ENCODE results near the gene ZYX. TPM values are rescaled to one million over a fixed set of nuclear protein-coding genes. Genes with fewer than 3 reads are reported as not detected.

ZYX gene
- total and polyA plus RNA-seq, 2 of the 13 experiments (the other 11 are each of a cell fraction or from before 2014, with no cell fraction given) = 9.9 to 13.7 TPM

GRCh38 chr7:143395187-143396149, 14.3 kb downstream of the ZYX start (continued):
- TF ChIP-seq TEAD2 (CRISPR knock-in tag; IDR thresholded peaks at IDR 0.05) (no peak), KAT7 (CRISPR knock-in tag; IDR thresholded peaks at IDR 0.05; ENCODE audit: borderline replicate concordance) (no peak), RAD21 (CRISPR knock-in tag; IDR thresholded peaks at IDR 0.05) (no peak), ZNF264 (CRISPR knock-in tag; IDR thresholded peaks at IDR 0.05) (peak; percentile 60; the same call in 1 of the 2 replicates), ZNF263 (CRISPR knock-in tag; IDR thresholded peaks at IDR 0.05) (peak; percentile 66), FLYWCH1 (CRISPR knock-in tag; IDR thresholded peaks at IDR 0.05) (no peak), KMT2B (CRISPR knock-in tag; IDR thresholded peaks at IDR 0.05) (peak; percentile 38; the same call in 1 of the 2 replicates), PHF8 (CRISPR knock-in tag; IDR thresholded peaks at IDR 0.05) (peak; percentile 44; the same call in 1 of the 2 replicates), U2AF1 (optimal IDR thresholded peaks at IDR 0.05; ENCODE audit: low read depth, low read length) (no peak), HOXD1 (CRISPR knock-in tag; IDR thresholded peaks at IDR 0.05) (0 out of 2 replicates have a peak, but pooled peaks have one; percentile 50), ZNF879 (CRISPR knock-in tag; IDR thresholded peaks at IDR 0.05) (no peak), NRL (CRISPR knock-in tag; IDR thresholded peaks at IDR 0.05; ENCODE audit: borderline replicate concordance) (no peak), RNF2 (conservative IDR thresholded peaks at IDR 0.05; ENCODE audit: low read depth) (no peak), ZNF44 (CRISPR knock-in tag; IDR thresholded peaks at IDR 0.05) (no peak), SMAD3 (CRISPR knock-in tag; IDR thresholded peaks at IDR 0.05) (peak; percentile 66; the same call in 1 of the 2 replicates), ZNF552 (CRISPR knock-in tag; IDR thresholded peaks at IDR 0.05; ENCODE audit: borderline replicate concordance) (no peak), ZNF546 (CRISPR knock-in tag; conservative IDR thresholded peaks at IDR 0.05) (no peak), HHEX (CRISPR knock-in tag; IDR thresholded peaks at IDR 0.05) (no peak), ZNF20 (CRISPR knock-in tag; IDR thresholded peaks at IDR 0.05) (no peak), HDAC6 (IDR thresholded peaks at IDR 0.05; ENCODE audit: low read depth, low read length) (no peak), FOXK1 (CRISPR knock-in tag; IDR thresholded peaks at IDR 0.05; ENCODE audit: borderline replicate concordance, low read depth) (no peak), PHB2 (IDR thresholded peaks at IDR 0.05; ENCODE audit: partially characterized antibody) (no peak), DZIP1 (CRISPR knock-in tag; IDR thresholded peaks at IDR 0.05) (no peak), PLRG1 (conservative IDR thresholded peaks at IDR 0.05) (no peak), MYNN (CRISPR knock-in tag; IDR thresholded peaks at IDR 0.05; ENCODE audit: low read depth) (no peak), CCAR2 (optimal IDR thresholded peaks at IDR 0.05; ENCODE audit: low read depth, low read length) (no peak), DR1 (CRISPR knock-in tag; IDR thresholded peaks at IDR 0.05) (no peak), MBD4 (IDR thresholded peaks at IDR 0.05; ENCODE audit: borderline replicate concordance, low read length) (no peak), STAT5B (CRISPR knock-in tag; IDR thresholded peaks at IDR 0.05) (no peak)
- TF ChIP-seq, protein P1, sequence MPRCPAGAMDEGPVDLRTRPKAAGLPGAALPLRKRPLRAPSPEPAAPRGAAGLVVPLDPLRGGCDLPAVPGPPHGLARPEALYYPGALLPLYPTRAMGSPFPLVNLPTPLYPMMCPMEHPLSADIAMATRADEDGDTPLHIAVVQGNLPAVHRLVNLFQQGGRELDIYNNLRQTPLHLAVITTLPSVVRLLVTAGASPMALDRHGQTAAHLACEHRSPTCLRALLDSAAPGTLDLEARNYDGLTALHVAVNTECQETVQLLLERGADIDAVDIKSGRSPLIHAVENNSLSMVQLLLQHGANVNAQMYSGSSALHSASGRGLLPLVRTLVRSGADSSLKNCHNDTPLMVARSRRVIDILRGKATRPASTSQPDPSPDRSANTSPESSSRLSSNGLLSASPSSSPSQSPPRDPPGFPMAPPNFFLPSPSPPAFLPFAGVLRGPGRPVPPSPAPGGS (CRISPR knock-in tag; IDR thresholded peaks at IDR 0.05) = no peak

All from HepG2 (cell line).